SK-N-SH treated with all-trans-retinoic acid at 6 μM for 48 hours (cell line): ENCODE measurements around the gene FHIT.

Experiments used
- ATAC-seq: fragments of 200-7000 bp; cut with Tn5 transposase; 3 replicates; pipeline ENCODE4 v1.9.1; 2020; ENCODE audit warnings: mild to moderate bottlenecking, moderate library complexity
- ARNTL ChIP-seq: fragments of 450-650 bp; formaldehyde crosslinking; IDR thresholded peaks from 2 replicates; pipeline ENCODE4 v1.5.0; 2020; ENCODE audit warnings: low read depth, mild to moderate bottlenecking, moderate library complexity, borderline replicate concordance
- CSDC2 ChIP-seq: fragments of 250-450 bp; sonication (Bioruptor Pico); IDR thresholded peaks from 2 replicates; pipeline ENCODE4 v1.5.0; 2020; ENCODE audit warnings: mild to moderate bottlenecking, moderate library complexity
- ESRRG ChIP-seq: fragments of 250-450 bp; sonication (Bioruptor Pico); IDR thresholded peaks from 2 replicates; pipeline ENCODE4 v1.6.1; 2021; ENCODE audit warnings: mild to moderate bottlenecking
- ISL1 ChIP-seq: fragments of 250-450 bp; sonication (Bioruptor Pico); IDR thresholded peaks from 2 replicates; pipeline ENCODE4 v2.1.2; 2022; ENCODE audit warnings: mild to moderate bottlenecking, moderate library complexity
- OSR1 ChIP-seq: fragments of 250-450 bp; sonication (Bioruptor Pico); IDR thresholded peaks from 2 replicates; pipeline ENCODE4 v1.8.0; 2022; ENCODE audit warnings: moderate library complexity, mild to moderate bottlenecking, inconsistent platforms
- PPARA ChIP-seq: fragments of 250-450 bp; sonication (Bioruptor Pico); IDR thresholded peaks from 2 replicates; pipeline ENCODE4 v1.5.0; 2020; ENCODE audit warnings: mild to moderate bottlenecking, borderline replicate concordance
- RARB ChIP-seq: fragments of 250-450 bp; sonication (Bioruptor Pico); IDR thresholded peaks from 2 replicates; pipeline ENCODE4 v1.8.0; 2021; ENCODE audit warnings: mild to moderate bottlenecking, moderate library complexity
- SNAI2 ChIP-seq: fragments of 250-450 bp; sonication (Bioruptor Pico); IDR thresholded peaks from 2 replicates; pipeline ENCODE4 v1.5.0; 2020; ENCODE audit warnings: mild to moderate bottlenecking, moderate library complexity
- TCF4 ChIP-seq: fragments of 250-450 bp; sonication (Bioruptor Pico); IDR thresholded peaks from 2 replicates; pipeline ENCODE4 v1.8.0; 2021; ENCODE audit warnings: mild to moderate bottlenecking, moderate library complexity, borderline replicate concordance
- TOX ChIP-seq: fragments of 250-450 bp; sonication (Bioruptor Pico); IDR thresholded peaks from 2 replicates; pipeline ENCODE4 v1.8.0; 2021; ENCODE audit warnings: mild to moderate bottlenecking, moderate library complexity, borderline replicate concordance
- ZC3H10 ChIP-seq: fragments of 250-450 bp; sonication (Bioruptor Pico); IDR thresholded peaks from 2 replicates; pipeline ENCODE4 v1.5.1; 2021; ENCODE audit warnings: mild to moderate bottlenecking, moderate library complexity
- ZFP3 ChIP-seq: fragments of 250-450 bp; sonication (Bioruptor Pico); IDR thresholded peaks from 2 replicates; pipeline ENCODE4 v1.5.0; 2020; ENCODE audit warnings: mild to moderate bottlenecking, moderate library complexity
- ZFP30 ChIP-seq: fragments of 450-650 bp; formaldehyde crosslinking; IDR thresholded peaks from 2 replicates; pipeline ENCODE4 v1.5.0; 2022; ENCODE audit warnings: mild to moderate bottlenecking, moderate library complexity
- ZNF565 ChIP-seq: fragments of 450-650 bp; formaldehyde crosslinking; conservative IDR thresholded peaks from 2 replicates; pipeline ENCODE4 v1.5.0; 2020; ENCODE audit warnings: low read depth, mild to moderate bottlenecking, moderate library complexity
- ZNF70 ChIP-seq: fragments of 450-650 bp; formaldehyde crosslinking; IDR thresholded peaks from 2 replicates; pipeline ENCODE4 v1.5.0; 2020; ENCODE audit warnings: mild to moderate bottlenecking, moderate library complexity
- ZNF8 ChIP-seq: fragments of 450-650 bp; formaldehyde crosslinking; IDR thresholded peaks from 2 replicates; pipeline ENCODE4 v1.5.0; 2020; ENCODE audit warnings: mild to moderate bottlenecking, moderate library complexity
- TF ChIP-seq, protein P1 (sequence below): fragments of 250-450 bp; sonication (Bioruptor Pico); IDR thresholded peaks from 2 replicates; pipeline ENCODE4 v1.5.1; 2020; ENCODE audit warnings: low read depth, mild to moderate bottlenecking, moderate library complexity
- TF ChIP-seq, protein P2 (sequence below): fragments of 250-450 bp; sonication (Bioruptor Pico); IDR thresholded peaks from 2 replicates; pipeline ENCODE4 v1.5.1; 2021; ENCODE audit warnings: mild to moderate bottlenecking, moderate library complexity
- TF ChIP-seq, protein P3 (sequence below): fragments of 250-450 bp; sonication (Bioruptor Pico); IDR thresholded peaks from 2 replicates; pipeline ENCODE4 v1.8.0; 2020; ENCODE audit warnings: mild to moderate bottlenecking, moderate library complexity, borderline replicate concordance
- TF ChIP-seq, protein P4 (sequence below): fragments of 250-450 bp; sonication (Bioruptor Pico); IDR thresholded peaks from 2 replicates; pipeline ENCODE4 v1.5.0; 2020; ENCODE audit warnings: mild to moderate bottlenecking, moderate library complexity

FHIT gene

DNA sequence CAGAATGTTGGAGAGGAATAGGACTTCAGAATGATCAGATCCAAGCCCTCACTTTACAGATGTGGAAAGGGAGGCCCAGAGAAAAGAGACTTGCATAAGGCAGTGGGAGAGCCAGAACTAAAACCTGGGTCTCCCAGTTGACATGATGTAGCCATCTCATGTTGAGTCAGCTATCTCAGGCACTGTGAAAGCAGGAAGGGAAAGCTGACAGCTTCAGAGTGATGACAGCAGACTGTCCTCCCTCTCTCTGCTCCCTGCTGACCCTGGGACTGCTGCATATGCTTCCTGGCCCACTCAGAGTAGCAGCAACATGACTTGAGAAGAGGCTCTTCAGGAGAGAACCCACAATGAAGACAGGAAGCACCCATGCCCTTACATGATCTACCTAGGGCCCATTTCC, 14.7 kb downstream of the FHIT start:
- ATAC-seq, result no peak
- no peak for TF ChIP-seq ZFP3 (CRISPR knock-in tag)
- no peak for TF ChIP-seq ZNF70 (CRISPR knock-in tag)
- no peak for TF ChIP-seq PPARA
- TF ChIP-seq, protein P1, sequence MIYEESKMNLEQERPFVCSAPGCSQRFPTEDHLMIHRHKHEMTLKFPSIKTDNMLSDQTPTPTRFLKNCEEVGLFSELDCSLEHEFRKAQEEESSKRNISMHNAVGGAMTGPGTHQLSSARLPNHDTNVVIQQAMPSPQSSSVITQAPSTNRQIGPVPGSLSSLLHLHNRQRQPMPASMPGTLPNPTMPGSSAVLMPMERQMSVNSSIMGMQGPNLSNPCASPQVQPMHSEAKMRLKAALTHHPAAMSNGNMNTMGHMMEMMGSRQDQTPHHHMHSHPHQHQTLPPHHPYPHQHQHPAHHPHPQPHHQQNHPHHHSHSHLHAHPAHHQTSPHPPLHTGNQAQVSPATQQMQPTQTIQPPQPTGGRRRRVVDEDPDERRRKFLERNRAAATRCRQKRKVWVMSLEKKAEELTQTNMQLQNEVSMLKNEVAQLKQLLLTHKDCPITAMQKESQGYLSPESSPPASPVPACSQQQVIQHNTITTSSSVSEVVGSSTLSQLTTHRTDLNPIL (CRISPR knock-in tag), result no peak
- no peak for TF ChIP-seq OSR1
- TF ChIP-seq, protein P2, sequence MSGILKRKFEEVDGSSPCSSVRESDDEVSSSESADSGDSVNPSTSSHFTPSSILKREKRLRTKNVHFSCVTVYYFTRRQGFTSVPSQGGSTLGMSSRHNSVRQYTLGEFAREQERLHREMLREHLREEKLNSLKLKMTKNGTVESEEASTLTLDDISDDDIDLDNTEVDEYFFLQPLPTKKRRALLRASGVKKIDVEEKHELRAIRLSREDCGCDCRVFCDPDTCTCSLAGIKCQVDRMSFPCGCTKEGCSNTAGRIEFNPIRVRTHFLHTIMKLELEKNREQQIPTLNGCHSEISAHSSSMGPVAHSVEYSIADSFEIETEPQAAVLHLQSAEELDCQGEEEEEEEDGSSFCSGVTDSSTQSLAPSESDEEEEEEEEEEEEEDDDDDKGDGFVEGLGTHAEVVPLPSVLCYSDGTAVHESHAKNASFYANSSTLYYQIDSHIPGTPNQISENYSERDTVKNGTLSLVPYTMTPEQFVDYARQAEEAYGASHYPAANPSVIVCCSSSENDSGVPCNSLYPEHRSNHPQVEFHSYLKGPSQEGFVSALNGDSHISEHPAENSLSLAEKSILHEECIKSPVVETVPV (CRISPR knock-in tag), result no peak
- no peak for TF ChIP-seq ARNTL (CRISPR knock-in tag)
- TF ChIP-seq ZC3H10, result no peak
- TF ChIP-seq, protein P3, sequence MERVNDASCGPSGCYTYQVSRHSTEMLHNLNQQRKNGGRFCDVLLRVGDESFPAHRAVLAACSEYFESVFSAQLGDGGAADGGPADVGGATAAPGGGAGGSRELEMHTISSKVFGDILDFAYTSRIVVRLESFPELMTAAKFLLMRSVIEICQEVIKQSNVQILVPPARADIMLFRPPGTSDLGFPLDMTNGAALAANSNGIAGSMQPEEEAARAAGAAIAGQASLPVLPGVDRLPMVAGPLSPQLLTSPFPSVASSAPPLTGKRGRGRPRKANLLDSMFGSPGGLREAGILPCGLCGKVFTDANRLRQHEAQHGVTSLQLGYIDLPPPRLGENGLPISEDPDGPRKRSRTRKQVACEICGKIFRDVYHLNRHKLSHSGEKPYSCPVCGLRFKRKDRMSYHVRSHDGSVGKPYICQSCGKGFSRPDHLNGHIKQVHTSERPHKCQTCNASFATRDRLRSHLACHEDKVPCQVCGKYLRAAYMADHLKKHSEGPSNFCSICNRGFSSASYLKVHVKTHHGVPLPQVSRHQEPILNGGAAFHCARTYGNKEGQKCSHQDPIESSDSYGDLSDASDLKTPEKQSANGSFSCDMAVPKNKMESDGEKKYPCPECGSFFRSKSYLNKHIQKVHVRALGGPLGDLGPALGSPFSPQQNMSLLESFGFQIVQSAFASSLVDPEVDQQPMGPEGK, result no peak
- TF ChIP-seq CSDC2 (CRISPR knock-in tag), result no peak
- TF ChIP-seq ZNF8 (CRISPR knock-in tag), result no peak
- TF ChIP-seq SNAI2 (CRISPR knock-in tag), result no peak

DNA sequence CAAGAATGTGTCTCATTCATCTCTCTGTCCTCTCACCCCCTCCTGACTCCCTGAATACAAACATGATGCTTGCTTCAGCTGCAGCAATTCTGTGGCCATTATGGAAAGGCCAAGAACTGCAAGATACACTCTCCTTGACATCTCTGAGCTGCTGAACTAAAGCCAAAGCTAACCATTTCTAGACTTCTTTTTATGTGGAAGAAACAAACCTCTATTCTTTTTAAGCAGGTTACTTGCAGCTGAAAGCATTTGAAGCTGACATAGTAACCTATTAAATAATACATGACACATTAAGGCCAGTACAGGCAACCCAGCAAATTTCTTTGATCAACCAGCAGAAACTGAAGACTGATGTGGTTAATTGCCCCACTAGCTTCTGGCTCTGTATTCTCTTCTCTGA, 17.5 kb downstream of the FHIT start:
- no peak for ATAC-seq
- TF ChIP-seq CSDC2 (CRISPR knock-in tag), result no peak

DNA sequence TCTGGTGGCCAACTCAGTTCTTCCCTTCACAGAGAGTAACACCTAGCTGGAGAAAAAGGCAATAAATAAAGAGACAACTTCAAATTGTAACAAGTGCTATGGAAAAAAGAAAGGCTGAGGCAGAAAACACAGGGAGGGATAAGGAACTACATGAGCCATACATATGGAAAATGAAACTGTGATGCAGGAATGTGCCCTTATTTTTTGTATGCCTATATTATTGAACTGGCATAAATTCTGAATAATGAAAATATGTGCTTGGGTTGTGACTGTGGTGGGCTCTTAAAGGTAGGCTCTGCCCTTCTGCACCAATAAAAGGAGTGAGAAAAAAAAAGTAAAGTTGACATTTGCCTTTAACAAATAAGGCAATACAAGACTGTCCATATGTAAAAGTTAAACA, 19.6 kb downstream of the FHIT start:
- TF ChIP-seq SNAI2 (CRISPR knock-in tag), result no peak
- ATAC-seq, result no peak

DNA sequence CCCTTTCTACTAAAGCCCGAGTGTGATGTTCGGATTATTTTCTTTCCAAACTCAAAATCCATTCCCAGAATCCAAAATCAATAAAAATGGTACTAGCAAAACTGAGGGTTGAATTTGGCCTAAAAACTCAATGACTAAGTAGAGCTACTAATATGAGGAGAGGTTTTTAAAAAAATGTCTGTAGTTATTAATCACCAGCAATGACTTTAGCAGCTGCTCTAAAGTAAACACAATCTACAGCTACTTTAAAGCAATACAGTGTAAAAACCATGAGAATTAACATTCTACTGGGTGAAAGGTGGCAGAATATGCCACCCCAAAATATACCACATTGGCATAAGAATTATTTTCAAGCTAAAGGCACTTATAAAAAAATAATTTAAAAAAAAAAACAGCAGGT, 23.5 kb downstream of the FHIT start:
- no peak for ATAC-seq

More for the DNA sequence above, 23.5 kb downstream of the FHIT start:
- TF ChIP-seq ZFP30 (CRISPR knock-in tag), result no peak
- no peak for TF ChIP-seq TOX
- TF ChIP-seq, protein P1 (CRISPR knock-in tag), result no peak
- TF ChIP-seq ZC3H10, result no peak
- no peak for TF ChIP-seq ARNTL (CRISPR knock-in tag)
- TF ChIP-seq ZFP3 (CRISPR knock-in tag), result no peak
- TF ChIP-seq, protein P3, result no peak
- no peak for TF ChIP-seq CSDC2 (CRISPR knock-in tag)
- TF ChIP-seq ISL1, result no peak
- TF ChIP-seq TCF4 (CRISPR knock-in tag), result no peak
- no peak for TF ChIP-seq ZNF565 (CRISPR knock-in tag)
- TF ChIP-seq, protein P4, sequence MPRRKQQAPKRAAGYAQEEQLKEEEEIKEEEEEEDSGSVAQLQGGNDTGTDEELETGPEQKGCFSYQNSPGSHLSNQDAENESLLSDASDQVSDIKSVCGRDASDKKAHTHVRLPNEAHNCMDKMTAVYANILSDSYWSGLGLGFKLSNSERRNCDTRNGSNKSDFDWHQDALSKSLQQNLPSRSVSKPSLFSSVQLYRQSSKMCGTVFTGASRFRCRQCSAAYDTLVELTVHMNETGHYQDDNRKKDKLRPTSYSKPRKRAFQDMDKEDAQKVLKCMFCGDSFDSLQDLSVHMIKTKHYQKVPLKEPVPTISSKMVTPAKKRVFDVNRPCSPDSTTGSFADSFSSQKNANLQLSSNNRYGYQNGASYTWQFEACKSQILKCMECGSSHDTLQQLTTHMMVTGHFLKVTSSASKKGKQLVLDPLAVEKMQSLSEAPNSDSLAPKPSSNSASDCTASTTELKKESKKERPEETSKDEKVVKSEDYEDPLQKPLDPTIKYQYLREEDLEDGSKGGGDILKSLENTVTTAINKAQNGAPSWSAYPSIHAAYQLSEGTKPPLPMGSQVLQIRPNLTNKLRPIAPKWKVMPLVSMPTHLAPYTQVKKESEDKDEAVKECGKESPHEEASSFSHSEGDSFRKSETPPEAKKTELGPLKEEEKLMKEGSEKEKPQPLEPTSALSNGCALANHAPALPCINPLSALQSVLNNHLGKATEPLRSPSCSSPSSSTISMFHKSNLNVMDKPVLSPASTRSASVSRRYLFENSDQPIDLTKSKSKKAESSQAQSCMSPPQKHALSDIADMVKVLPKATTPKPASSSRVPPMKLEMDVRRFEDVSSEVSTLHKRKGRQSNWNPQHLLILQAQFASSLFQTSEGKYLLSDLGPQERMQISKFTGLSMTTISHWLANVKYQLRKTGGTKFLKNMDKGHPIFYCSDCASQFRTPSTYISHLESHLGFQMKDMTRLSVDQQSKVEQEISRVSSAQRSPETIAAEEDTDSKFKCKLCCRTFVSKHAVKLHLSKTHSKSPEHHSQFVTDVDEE (CRISPR knock-in tag), result no peak
- TF ChIP-seq SNAI2 (CRISPR knock-in tag), result no peak
- TF ChIP-seq ESRRG, result no peak
- TF ChIP-seq, protein P2 (CRISPR knock-in tag), result no peak
- TF ChIP-seq ZNF8 (CRISPR knock-in tag), result no peak
- no peak for TF ChIP-seq RARB (CRISPR knock-in tag)
- TF ChIP-seq ZNF70 (CRISPR knock-in tag), result no peak
- TF ChIP-seq PPARA, result no peak
